PC-3 (cell line): ENCODE results near the gene LYZL2. TPM values are rescaled to one million over a fixed set of nuclear protein-coding genes. Genes with fewer than 3 reads are reported as not detected.
"Not testable (repeated sequence)": the region's sequence is repeated elsewhere in the genome, so short reads cannot be mapped to it uniquely, and the experiment has no call there.

ENCODE experiments used
- ATAC-seq: fragments of 200-7000 bp; cut with Tn5 transposase; 2 replicates; pipeline ENCODE4 v1.9.1; 2020; ENCODE audit warnings: mild to moderate bottlenecking, moderate library complexity
- BruUV-seq: library from RNA; stranded (reverse); fragments of 400-500 nt; replicated peaks from 2 replicates; lab custom pipeline; 2021; lab: Mats Ljungman, UMichigan
- CTCF ChIA-PET: fragments of 300-600 bp; sonication (Branson Sonifier 250); formaldehyde crosslinking; loops from one replicate; lab custom pipeline; 2022; ENCODE audit warnings: antibody characterized with exemption; lab: Charles Lee
- POLR2A ChIA-PET: fragments of 300-600 bp; sonication (Branson Sonifier 250); formaldehyde crosslinking; loops from one replicate; lab custom pipeline; 2022; ENCODE audit warnings: antibody characterized with exemption; ENCODE audit not compliant: unreplicated experiment; lab: Charles Lee
- DNase-seq: peaks from one replicate; pipeline ENCODE4 v3.0.0-alpha.2; 2015
- H2AFZ ChIP-seq: fragments of 300-600 bp; sonication (generic); 2 replicates; pipeline ENCODE4 v1.6.0; 2016; ENCODE audit warnings: antibody characterized with exemption, low read length
- H3F3A ChIP-seq: fragments of 300-600 bp; sonication (generic); one replicate; pipeline ENCODE4 v1.6.0; 2017; ENCODE audit warnings: antibody characterized with exemption, low read length, control low read depth, mild to moderate bottlenecking; ENCODE audit not compliant: unreplicated experiment
- H3K27ac ChIP-seq: fragments of 300-600 bp; sonication (generic); 2 replicates; pipeline ENCODE4 v1.5.1; 2016; ENCODE audit warnings: mild to moderate bottlenecking, low read length
- H3K27me3 ChIP-seq: fragments of 300-600 bp; sonication (generic); 2 replicates; pipeline ENCODE4 v1.6.1; 2016; ENCODE audit warnings: low read length, mixed read lengths
- H3K36me3 ChIP-seq: fragments of 300-600 bp; sonication (generic); 2 replicates; pipeline ENCODE4 v1.6.1; 2016; ENCODE audit warnings: low read depth, mixed run types, low read length, mixed read lengths
- H3K4me1 ChIP-seq: fragments of 300-600 bp; sonication (generic); 2 replicates; pipeline ENCODE4 v1.5.1; 2016; ENCODE audit warnings: low read length; ENCODE audit not compliant: insufficient read depth
- H3K4me2 ChIP-seq: fragments of 300-600 bp; sonication (generic); 2 replicates; pipeline ENCODE4 v1.6.0; 2016; ENCODE audit warnings: low read length
- H3K4me3 ChIP-seq: fragments of 300-600 bp; sonication (generic); 2 replicates; pipeline ENCODE4 v1.5.1; 2016; ENCODE audit warnings: mild to moderate bottlenecking, low read length, mixed read lengths
- H3K79me2 ChIP-seq: fragments of 300-600 bp; sonication (generic); 2 replicates; pipeline ENCODE4 v1.6.1; 2017; ENCODE audit warnings: low read length, mixed read lengths
- H3K9ac ChIP-seq: fragments of 300-600 bp; sonication (generic); 2 replicates; pipeline ENCODE4 v1.6.0; 2016; ENCODE audit warnings: mild to moderate bottlenecking, low read length
- H3K9me2 ChIP-seq: fragments of 300-600 bp; sonication (generic); replicated peaks from 2 replicates; pipeline ENCODE4 v1.6.1; 2016; ENCODE audit warnings: mixed run types, low read length, mixed read lengths
- H3K9me3 ChIP-seq: fragments of 300-600 bp; sonication (generic); 2 replicates; pipeline ENCODE4 v1.6.1; 2016; ENCODE audit warnings: low read length, mixed read lengths
- H4K20me1 ChIP-seq: fragments of 300-600 bp; sonication (generic); 2 replicates; pipeline ENCODE4 v1.6.1; 2016; ENCODE audit warnings: low read length, mixed read lengths
- EZH2 ChIP-seq: fragments of 300-600 bp; sonication (generic); IDR thresholded peaks from one replicate; pipeline ENCODE4 v1.6.1; 2017; ENCODE audit warnings: antibody characterized with exemption, mild to moderate bottlenecking, low read length; ENCODE audit not compliant: unreplicated experiment
- EZH2phosphoT487 ChIP-seq: fragments of 300-600 bp; sonication (generic); IDR thresholded peaks from 2 replicates; pipeline ENCODE4 v1.6.1; 2018; ENCODE audit warnings: mild to moderate bottlenecking, antibody characterized with exemption, low read length, borderline replicate concordance
- intact Hi-C: fragments of 100-400 bp; cut with micrococcal nuclease; formaldehyde crosslinking; loops from 2 replicates; pipeline ENCODE4 v1.9.0; 2023
- total RNA-seq: library from RNA; depleted of rRNA; stranded (reverse); fragments of >200 nt; gene quantifications from 2 replicates; pipeline ENCODE4 v1.2.3, GENCODE V29; 2014
- TF ChIP-seq, protein P1 (sequence below): fragments of 300-600 bp; sonication (generic); conservative IDR thresholded peaks from 2 replicates; pipeline ENCODE4 v1.5.1; 2017; ENCODE audit warnings: antibody characterized with exemption, low read depth, mild to moderate bottlenecking, low read length

Gene LYZL2
- total RNA-seq, 1 experiment from 2014 or later: not detected

DNA sequence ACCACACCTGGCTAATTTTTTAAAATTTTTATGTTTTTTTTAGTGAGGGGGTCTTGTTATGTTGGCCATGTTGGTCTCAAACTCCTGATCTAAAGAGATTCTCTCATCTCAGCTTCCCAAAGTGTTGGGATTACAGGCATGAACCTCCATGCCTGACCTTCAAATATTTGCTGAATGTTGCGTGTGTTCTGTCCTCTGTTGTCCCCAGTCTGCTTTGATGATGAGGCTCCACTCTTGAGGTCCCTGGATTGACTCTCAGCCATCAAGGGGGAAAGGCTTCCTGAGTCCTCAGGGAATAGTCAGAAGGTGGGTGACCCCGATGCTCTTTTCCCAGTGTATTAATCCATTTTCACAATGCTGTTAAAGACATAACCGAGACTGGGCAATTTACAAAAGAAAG is 26.0 kb downstream of the LYZL2 start:
- H3K27me3 ChIP-seq: no peaks in the 10 kb centered on the region
- no peak overlapping the region for H3K4me3 ChIP-seq
- no TSS peak for BruUV-seq
- no peak for ATAC-seq
- H2AFZ ChIP-seq: no peak overlapping the region
- no peaks in the 10 kb centered on the region for H3K9me2 ChIP-seq
- H3K4me1 ChIP-seq: peaks cover 11% of the 10 kb centered on the region
- no peak for DNase-seq
- no peaks in the 10 kb centered on the region for H3K36me3 ChIP-seq
- POLR2A ChIA-PET: no interaction called here
- TF ChIP-seq, protein P1, sequence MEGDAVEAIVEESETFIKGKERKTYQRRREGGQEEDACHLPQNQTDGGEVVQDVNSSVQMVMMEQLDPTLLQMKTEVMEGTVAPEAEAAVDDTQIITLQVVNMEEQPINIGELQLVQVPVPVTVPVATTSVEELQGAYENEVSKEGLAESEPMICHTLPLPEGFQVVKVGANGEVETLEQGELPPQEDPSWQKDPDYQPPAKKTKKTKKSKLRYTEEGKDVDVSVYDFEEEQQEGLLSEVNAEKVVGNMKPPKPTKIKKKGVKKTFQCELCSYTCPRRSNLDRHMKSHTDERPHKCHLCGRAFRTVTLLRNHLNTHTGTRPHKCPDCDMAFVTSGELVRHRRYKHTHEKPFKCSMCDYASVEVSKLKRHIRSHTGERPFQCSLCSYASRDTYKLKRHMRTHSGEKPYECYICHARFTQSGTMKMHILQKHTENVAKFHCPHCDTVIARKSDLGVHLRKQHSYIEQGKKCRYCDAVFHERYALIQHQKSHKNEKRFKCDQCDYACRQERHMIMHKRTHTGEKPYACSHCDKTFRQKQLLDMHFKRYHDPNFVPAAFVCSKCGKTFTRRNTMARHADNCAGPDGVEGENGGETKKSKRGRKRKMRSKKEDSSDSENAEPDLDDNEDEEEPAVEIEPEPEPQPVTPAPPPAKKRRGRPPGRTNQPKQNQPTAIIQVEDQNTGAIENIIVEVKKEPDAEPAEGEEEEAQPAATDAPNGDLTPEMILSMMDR: no peak
- no peak overlapping the region for H3K9ac ChIP-seq
- no peaks in the 10 kb centered on the region for H3K9me3 ChIP-seq
- no peaks in the 10 kb centered on the region for H4K20me1 ChIP-seq
- no peaks in the 10 kb centered on the region for H3K79me2 ChIP-seq
- CTCF ChIA-PET: interaction anchor here (0.7 kb wide), 1 partner anchor 10 kb away, joined by 3 read pairs; no protein-coding TSS in a partner anchor
- H3K27ac ChIP-seq: no peak overlapping the region
- no peak overlapping the region for H3K4me2 ChIP-seq
- intact Hi-C loops: no loop called here
- H3F3A ChIP-seq: no peaks in the 10 kb centered on the region

DNA sequence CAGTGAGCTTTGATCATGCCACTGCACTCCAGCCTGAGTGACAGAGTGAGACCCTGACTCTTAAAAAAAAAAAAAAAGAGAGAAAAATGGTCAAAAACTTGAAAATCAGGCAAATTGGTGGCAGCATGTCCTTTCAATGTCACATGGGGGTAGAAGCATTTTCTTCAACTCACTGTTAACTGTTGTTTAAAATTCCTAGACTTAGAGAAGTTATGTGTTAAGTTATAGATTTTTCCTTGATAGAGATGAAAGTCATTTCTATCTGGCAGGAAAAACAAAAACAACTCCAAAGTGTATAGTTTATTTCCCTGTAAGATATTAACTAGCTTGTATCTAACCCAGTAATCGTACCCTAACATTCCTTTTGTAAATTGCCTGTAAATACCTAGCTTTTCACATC is 26.8 kb downstream of the LYZL2 start:
- Histone ChIP-seq H3F3A (no peaks in the 10 kb centered on the region), H3K4me2 (no peak overlapping the region), H3K79me2 (no peaks in the 10 kb centered on the region), H3K27me3 (no peaks in the 10 kb centered on the region), H3K27ac (no peak overlapping the region), H3K9ac (no peak overlapping the region), H4K20me1 (no peaks in the 10 kb centered on the region), H3K9me2 (no peaks in the 10 kb centered on the region), H2AFZ (no peak overlapping the region), H3K4me1 (peaks cover 11% of the 10 kb centered on the region), H3K4me3 (no peak overlapping the region), H3K9me3 (no peaks in the 10 kb centered on the region), H3K36me3 (no peaks in the 10 kb centered on the region)
- ATAC-seq: no peak
- DNase-seq: no peak
- BruUV-seq: no TSS peak
- ChIA-PET CTCF (no interaction called here), POLR2A (no interaction called here)
- TF ChIP-seq EZH2: no peak
- intact Hi-C loops: no loop called here

DNA sequence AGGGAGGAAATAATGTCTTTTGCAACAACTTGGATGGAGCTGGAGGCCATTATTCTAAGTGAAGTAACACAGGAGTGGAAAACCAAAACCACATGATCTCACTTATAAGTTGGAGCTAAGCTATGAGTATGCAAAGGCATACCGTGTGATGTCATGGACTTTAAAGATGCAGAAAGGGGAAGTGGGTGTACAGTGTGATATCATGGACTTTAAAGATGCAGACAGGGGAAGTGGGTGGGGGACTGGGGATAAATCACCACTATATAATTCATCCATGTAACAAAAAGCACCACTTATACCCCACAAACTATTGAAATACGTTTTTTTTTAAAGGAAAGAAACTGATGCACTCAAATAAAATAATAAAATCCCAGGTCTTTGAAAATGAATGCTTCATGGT is 29.5 kb downstream of the LYZL2 start:
- Histone ChIP-seq H3K4me1 (peaks cover 3% of the 10 kb centered on the region), H3K79me2 (no peaks in the 10 kb centered on the region), H3K4me3 (no peak overlapping the region), H3K27ac (no peak overlapping the region), H3K9ac (no peak overlapping the region), H3F3A (no peaks in the 10 kb centered on the region), H3K4me2 (no peak overlapping the region), H3K9me2 (no peaks in the 10 kb centered on the region), H2AFZ (no peak overlapping the region), H4K20me1 (no peaks in the 10 kb centered on the region), H3K36me3 (no peaks in the 10 kb centered on the region), H3K9me3 (no peaks in the 10 kb centered on the region), H3K27me3 (no peaks in the 10 kb centered on the region)
- no peak for DNase-seq
- no TSS peak for BruUV-seq
- POLR2A ChIA-PET: no interaction called here
- no peak for ATAC-seq
- CTCF ChIA-PET: no interaction called here
- intact Hi-C loops: no loop called here
- TF ChIP-seq EZH2: no peak
- TF ChIP-seq EZH2phosphoT487: no peak

DNA sequence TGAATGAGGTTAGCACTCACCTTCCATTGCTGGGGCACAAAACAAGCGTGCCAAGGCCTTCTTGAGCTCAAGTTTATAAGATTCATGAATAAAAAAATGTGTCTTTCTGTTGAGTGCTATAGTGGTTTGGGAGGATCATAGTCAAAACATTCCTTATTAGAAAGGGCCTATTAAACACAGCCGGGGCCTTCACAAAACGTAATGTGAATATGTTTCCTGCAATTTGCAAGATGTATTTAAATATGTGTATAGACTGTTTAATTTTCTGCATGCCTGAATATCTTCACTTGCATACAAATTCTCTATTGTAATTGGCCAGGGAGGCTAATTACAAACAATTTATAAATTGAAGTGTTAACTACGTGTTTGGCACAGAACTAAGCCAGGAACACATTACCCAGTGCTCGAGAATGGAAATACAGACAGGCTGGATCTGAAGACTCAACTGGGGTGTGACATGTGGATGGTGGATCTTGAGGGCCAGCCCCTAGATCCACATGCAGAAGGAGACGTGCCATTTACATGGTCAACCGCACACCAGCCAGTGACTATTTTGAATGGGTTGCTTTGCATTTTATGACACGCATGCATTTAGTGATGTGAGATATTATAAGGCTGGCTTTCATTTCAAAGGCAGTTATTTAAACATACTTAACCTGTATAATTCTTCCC is 31.3 kb downstream of the LYZL2 start:
- no peaks in the 10 kb centered on the region for H3F3A ChIP-seq
- ChIA-PET POLR2A (no interaction called here), CTCF (no interaction called here)
- no peaks in the 10 kb centered on the region for H3K36me3 ChIP-seq
- no peak overlapping the region for H2AFZ ChIP-seq
- H3K9me3 ChIP-seq: no peaks in the 10 kb centered on the region
- H3K9me2 ChIP-seq: no peaks in the 10 kb centered on the region
- no peak overlapping the region for H3K9ac ChIP-seq
- no peaks in the 10 kb centered on the region for H3K79me2 ChIP-seq
- intact Hi-C loops: no loop called here
- DNase-seq (no peak), ATAC-seq (no peak)
- TF ChIP-seq EZH2phosphoT487 (no peak), EZH2 (no peak)
- TF ChIP-seq, protein P1: no peak
- H3K4me3 ChIP-seq: no peak overlapping the region
- no peaks in the 10 kb centered on the region for H3K4me1 ChIP-seq
- no peak overlapping the region for H3K27ac ChIP-seq
- H3K27me3 ChIP-seq: no peaks in the 10 kb centered on the region
- H3K4me2 ChIP-seq: no peak overlapping the region
- H4K20me1 ChIP-seq: no peaks in the 10 kb centered on the region
- BruUV-seq: no TSS peak

DNA sequence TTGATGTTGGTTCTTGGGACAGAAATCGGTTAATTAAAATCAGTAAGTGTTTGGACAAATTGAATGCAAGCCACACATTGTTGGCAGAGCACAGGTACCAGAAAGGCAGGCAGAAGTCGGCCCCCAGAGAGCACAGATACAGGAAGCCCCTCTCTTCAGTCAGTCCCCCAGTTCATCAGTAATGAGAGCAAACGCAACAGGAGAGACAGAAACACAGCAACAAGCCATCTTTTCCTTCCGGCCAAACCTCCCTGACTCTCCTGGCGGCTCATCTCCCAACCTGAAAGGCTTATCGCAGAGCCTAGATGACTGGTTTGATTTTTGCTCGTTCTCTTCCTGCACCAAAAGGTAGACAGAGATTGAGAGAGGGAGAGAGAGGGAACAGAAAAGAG is 32.1 kb downstream of the LYZL2 start:
- H3K9me2 ChIP-seq, H4K20me1 ChIP-seq, H3K4me3 ChIP-seq, H3K27me3 ChIP-seq, POLR2A ChIA-PET, BruUV-seq, DNase-seq, H3K4me1 ChIP-seq, H3K4me2 ChIP-seq, H2AFZ ChIP-seq, H3K9me3 ChIP-seq, intact Hi-C loops, ATAC-seq, H3K9ac ChIP-seq, H3K27ac ChIP-seq, H3K36me3 ChIP-seq, H3K79me2 ChIP-seq, H3F3A ChIP-seq, CTCF ChIA-PET: not testable (repeated sequence)
